Progenitor cell of endocrine pancreas (in vitro differentiated cells): ENCODE results near the gene DAPK1. TPM values are rescaled to one million over a fixed set of nuclear protein-coding genes. Genes with fewer than 3 reads are reported as not detected.
A peak's percentile ranks its signal among the peaks of the same experiment; 100 is the strongest.

Experiments
- DNase-seq: peaks from one replicate; pipeline ENCODE4 v3.0.0; 2021; ENCODE audit warnings: low spot score; ENCODE audit not compliant: unreplicated experiment
- H3K27ac Mint-ChIP-seq: 2 replicates; pipeline ENCODE4 v1.8.0; 2021; ENCODE audit warnings: mild to moderate bottlenecking, moderate library complexity, mixed read lengths
- H3K27me3 Mint-ChIP-seq: 2 replicates; pipeline ENCODE4 v1.8.0; 2021; ENCODE audit warnings: mixed read lengths
- H3K36me3 Mint-ChIP-seq: 2 replicates; pipeline ENCODE4 v1.8.0; 2022; ENCODE audit warnings: mixed read lengths; ENCODE audit not compliant: insufficient read depth
- H3K4me1 Mint-ChIP-seq: 2 replicates; pipeline ENCODE4 v1.8.0; 2021; ENCODE audit warnings: low read depth, mixed read lengths
- H3K4me3 Mint-ChIP-seq: 2 replicates; pipeline ENCODE4 v1.8.0; 2021; ENCODE audit warnings: low read depth, mild to moderate bottlenecking, moderate library complexity, mixed read lengths
- H3K9me3 Mint-ChIP-seq: 2 replicates; pipeline ENCODE4 v1.8.0; 2021; ENCODE audit warnings: low read depth, mixed read lengths
- total RNA-seq: library from RNA; stranded (reverse); gene quantifications from 2 replicates; pipeline ENCODE4 v1.2.1, GENCODE V29; 2021
- TF ChIP-seq, protein P1 (sequence below): fragments of 200-600 bp; sonication (generic); IDR thresholded peaks from one replicate; pipeline ENCODE4 v1.5.0; 2021; ENCODE audit warnings: antibody characterized with exemption, mild to moderate bottlenecking; ENCODE audit not compliant: unreplicated experiment

DAPK1 gene
- total RNA-seq, 1 donor from 2014 or later: 202 TPM

DNA sequence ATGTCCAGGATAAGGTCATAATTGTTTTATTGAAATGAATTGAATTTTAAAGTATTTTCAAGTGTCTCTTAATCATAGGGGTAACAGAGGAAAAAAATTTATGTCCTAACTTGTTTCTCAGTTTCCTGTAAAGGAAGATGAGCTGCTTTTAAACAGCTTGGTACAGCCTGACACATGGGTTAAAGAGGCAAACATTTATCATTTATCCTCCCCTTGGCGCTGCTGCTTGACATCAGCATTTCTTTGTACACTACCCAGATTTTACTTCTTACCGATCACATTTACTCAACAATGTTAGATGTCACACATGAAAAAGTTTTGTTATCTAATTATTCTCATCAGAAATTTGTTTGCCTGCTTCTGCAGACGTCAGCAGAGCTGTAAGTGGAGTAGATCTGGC lies 148.9 kb downstream of the DAPK1 start:
- no peaks in the 10 kb centered on the region for H3K9me3 Mint-ChIP-seq
- peaks cover 26% of the 10 kb centered on the region for H3K4me1 Mint-ChIP-seq
- TF ChIP-seq, protein P1, sequence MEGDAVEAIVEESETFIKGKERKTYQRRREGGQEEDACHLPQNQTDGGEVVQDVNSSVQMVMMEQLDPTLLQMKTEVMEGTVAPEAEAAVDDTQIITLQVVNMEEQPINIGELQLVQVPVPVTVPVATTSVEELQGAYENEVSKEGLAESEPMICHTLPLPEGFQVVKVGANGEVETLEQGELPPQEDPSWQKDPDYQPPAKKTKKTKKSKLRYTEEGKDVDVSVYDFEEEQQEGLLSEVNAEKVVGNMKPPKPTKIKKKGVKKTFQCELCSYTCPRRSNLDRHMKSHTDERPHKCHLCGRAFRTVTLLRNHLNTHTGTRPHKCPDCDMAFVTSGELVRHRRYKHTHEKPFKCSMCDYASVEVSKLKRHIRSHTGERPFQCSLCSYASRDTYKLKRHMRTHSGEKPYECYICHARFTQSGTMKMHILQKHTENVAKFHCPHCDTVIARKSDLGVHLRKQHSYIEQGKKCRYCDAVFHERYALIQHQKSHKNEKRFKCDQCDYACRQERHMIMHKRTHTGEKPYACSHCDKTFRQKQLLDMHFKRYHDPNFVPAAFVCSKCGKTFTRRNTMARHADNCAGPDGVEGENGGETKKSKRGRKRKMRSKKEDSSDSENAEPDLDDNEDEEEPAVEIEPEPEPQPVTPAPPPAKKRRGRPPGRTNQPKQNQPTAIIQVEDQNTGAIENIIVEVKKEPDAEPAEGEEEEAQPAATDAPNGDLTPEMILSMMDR: no peak
- H3K27ac Mint-ChIP-seq: no peak overlapping the region
- no peak overlapping the region for H3K4me3 Mint-ChIP-seq
- no peak for DNase-seq
- H3K27me3 Mint-ChIP-seq: no peaks in the 10 kb centered on the region
- H3K36me3 Mint-ChIP-seq: peaks cover 34% of the 10 kb centered on the region

DNA sequence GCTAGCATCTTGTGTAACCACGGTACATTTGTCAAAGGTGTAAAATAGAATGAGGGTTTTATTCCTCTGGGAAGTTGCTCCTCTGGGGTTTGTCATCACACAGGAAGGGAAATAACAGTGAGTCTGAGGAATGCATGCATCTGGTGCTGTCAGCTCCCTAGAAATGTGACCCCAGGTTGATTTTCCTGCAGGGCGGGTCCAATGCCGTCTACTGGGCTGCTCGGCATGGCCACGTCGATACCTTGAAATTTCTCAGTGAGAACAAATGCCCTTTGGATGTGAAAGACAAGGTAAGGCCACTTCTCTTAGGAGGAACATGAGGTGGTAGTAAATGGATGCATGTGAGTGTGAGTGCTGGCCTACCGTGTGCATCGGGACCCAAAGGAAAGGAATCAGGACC lies 149.4 kb downstream of the DAPK1 start:
- peaks cover 23% of the 10 kb centered on the region for H3K4me1 Mint-ChIP-seq
- no peaks in the 10 kb centered on the region for H3K27me3 Mint-ChIP-seq
- TF ChIP-seq, protein P1: no peak
- peak overlapping the region; percentile 26 for H3K27ac Mint-ChIP-seq
- no peak overlapping the region for H3K4me3 Mint-ChIP-seq
- H3K9me3 Mint-ChIP-seq: no peaks in the 10 kb centered on the region
- DNase-seq: no peak
- peaks cover 32% of the 10 kb centered on the region for H3K36me3 Mint-ChIP-seq

DNA sequence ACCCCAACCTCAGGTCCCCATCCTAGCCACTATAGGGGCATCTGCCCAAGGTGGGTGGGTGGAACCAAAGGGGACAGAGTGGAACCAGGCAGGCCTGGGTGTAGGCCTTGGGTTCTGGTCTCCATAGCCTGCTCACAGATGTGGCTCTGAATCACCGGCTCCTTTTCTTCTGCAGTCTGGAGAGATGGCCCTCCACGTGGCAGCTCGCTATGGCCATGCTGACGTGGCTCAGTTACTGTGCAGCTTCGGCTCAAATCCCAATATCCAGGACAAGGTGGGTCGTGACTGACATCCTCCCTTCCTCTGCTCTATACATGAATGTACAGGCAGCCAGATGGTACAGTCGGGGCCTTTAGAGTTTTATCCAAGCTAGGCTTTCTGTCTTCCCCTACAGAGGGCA lies 150.9 kb downstream of the DAPK1 start:
- Mint-ChIP-seq H3K4me3 (no peak overlapping the region), H3K27ac (peak overlapping the region; percentile 37), H3K4me1 (peaks cover 12% of the 10 kb centered on the region), H3K27me3 (no peaks in the 10 kb centered on the region), H3K9me3 (no peaks in the 10 kb centered on the region), H3K36me3 (peaks cover 32% of the 10 kb centered on the region)
- TF ChIP-seq, protein P1: no peak
- no peak for DNase-seq

DNA sequence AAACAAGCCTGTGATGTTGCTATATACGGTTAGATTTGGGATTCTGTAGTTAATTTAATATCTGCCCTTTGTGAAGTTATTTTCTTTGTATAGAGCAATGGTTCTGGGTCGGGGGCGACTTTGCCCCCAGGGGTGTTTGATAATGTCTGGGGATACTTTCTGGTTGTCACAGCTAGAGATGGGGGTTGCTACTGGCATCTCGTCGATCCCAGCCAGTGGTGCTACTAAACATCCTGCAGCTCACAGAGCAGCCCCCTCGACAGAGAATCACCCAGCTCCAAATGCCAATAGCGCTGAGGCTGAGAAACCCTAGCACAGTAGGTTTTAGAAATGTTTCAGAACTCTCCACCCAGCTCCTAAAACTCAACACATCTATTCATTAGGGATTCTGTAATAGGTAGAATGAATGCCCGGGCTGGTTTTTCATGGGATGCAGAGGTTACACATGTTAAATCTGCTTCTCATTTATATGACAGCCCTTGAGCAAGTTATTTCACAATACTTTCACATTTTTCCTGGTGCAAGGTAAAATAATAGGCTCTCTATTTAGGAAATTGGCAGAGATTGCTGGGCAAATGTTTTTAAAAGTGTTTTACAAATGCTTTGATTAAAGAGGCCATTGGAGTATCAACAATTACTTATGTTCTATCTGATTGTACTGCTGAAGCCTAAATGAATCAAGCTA lies 153.1 kb downstream of the DAPK1 start:
- Mint-ChIP-seq H3K4me3 (no peak overlapping the region), H3K9me3 (no peaks in the 10 kb centered on the region), H3K27ac (no peak overlapping the region), H3K4me1 (no peaks in the 10 kb centered on the region), H3K27me3 (no peaks in the 10 kb centered on the region), H3K36me3 (peaks cover 36% of the 10 kb centered on the region)
- no peak for DNase-seq
- TF ChIP-seq, protein P1: no peak

DNA sequence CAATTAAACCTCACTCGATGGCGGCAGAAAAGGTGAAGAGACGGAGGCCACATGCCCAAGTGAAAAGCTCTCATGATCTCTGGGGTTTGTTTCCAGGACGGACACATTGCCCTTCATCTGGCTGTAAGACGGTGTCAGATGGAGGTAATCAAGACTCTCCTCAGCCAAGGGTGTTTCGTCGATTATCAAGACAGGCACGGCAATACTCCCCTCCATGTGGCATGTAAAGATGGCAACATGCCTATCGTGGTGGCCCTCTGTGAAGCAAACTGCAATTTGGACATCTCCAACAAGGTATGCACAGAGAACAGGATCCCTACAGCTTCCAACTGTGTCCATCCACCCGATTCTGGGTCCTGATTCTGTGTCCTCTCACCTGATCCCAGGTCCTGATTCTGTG lies 153.8 kb downstream of the DAPK1 start:
- H3K9me3 Mint-ChIP-seq: no peaks in the 10 kb centered on the region
- no peak overlapping the region for H3K27ac Mint-ChIP-seq
- TF ChIP-seq, protein P1: no peak
- H3K36me3 Mint-ChIP-seq: peaks cover 34% of the 10 kb centered on the region
- no peaks in the 10 kb centered on the region for H3K27me3 Mint-ChIP-seq
- no peak for DNase-seq
- H3K4me3 Mint-ChIP-seq: no peak overlapping the region
- H3K4me1 Mint-ChIP-seq: no peaks in the 10 kb centered on the region
